Measurements from ENCODE around the gene ATP8B4. TPM values are rescaled to one million over a fixed set of nuclear protein-coding genes. Genes with fewer than 3 reads are reported as not detected.

Gene ATP8B4
- total and polyA plus RNA-seq, 2 of the 8 experiments (the other 6 are each of a cell fraction or from before 2014, with no cell fraction given), result 0.17 to 0.24 TPM

GRCh38 chr15:49817100-49817499 is 301.9 kb downstream of the ATP8B4 start:
- no peak overlapping the region for H2AK5ac ChIP-seq (ENCODE audit: low read depth, low read length)
- H3K79me2 ChIP-seq (ENCODE audit: control insufficient read depth in 1 of 2, insufficient read depth in 2 of 2, low read length in 2 of 2), result no peaks in the 10 kb centered on the region
- no peak overlapping the region for H3K56ac ChIP-seq (replicated peaks; ENCODE audit: insufficient read length, low read depth, low read length)
- H4K8ac ChIP-seq (ENCODE audit: extremely low read depth, insufficient read depth, low read length), result no peak overlapping the region
- FAIRE-seq, result no peak
- H3K27ac ChIP-seq (ENCODE audit: low read depth, low read length), result no peak overlapping the region
- TF ChIP-seq SP4 (IDR thresholded peaks at IDR 0.05; ENCODE audit: low read length) (no peak), RBBP5 (IDR thresholded peaks at IDR 0.05; ENCODE audit: borderline replicate concordance, low read depth, low read length) (no peak), HDAC6 (IDR thresholded peaks at IDR 0.05; ENCODE audit: low read depth, low read length) (no peak), ASH2L (IDR thresholded peaks at IDR 0.05; ENCODE audit: low read length) (no peak), TAF7 (optimal IDR thresholded peaks at IDR 0.05; ENCODE audit: borderline replicate concordance, low read depth, low read length) (no peak), CHD1 (IDR thresholded peaks at IDR 0.05; ENCODE audit: low read depth, low read length) (no peak), FOSL1 (IDR thresholded peaks at IDR 0.05; ENCODE audit: insufficient read depth, low read depth, low read length) (no peak), CTCF (IDR thresholded peaks at IDR 0.05; ENCODE audit: control extremely low read depth in 1 of 3, insufficient read depth in 1 of 3, low read depth in 1 of 3, low read length in 3 of 3) (no peak), SIRT6 (IDR thresholded peaks at IDR 0.05; ENCODE audit: low read length) (no peak), POLR2A (IDR thresholded peaks at IDR 0.05; ENCODE audit: control extremely low read depth in 1 of 2, low read depth in 2 of 2, low read length in 2 of 2) (no peak), MAFK (IDR thresholded peaks at IDR 0.05; ENCODE audit: low read depth, low read length) (no peak), JUN (IDR thresholded peaks at IDR 0.05; ENCODE audit: low read depth, low read length) (no peak), CEBPB (IDR thresholded peaks at IDR 0.05; ENCODE audit: low read depth, low read length) (no peak), CBX8 (IDR thresholded peaks at IDR 0.05; ENCODE audit: borderline replicate concordance, low read depth, low read length) (no peak)
- 83% methylated on average over 2 of the region's 2 CpGs; no CpG with 5 or more reads in 1 of the 2 experiments for WGBS, 2 experiments (ENCODE audit: extremely low coverage in 1 of 2, insufficient coverage in 1 of 2, insufficient read length in 1 of 2, insufficient replicate concordance in 2 of 2, low coverage in 1 of 2, low lambda C conversion rate in 2 of 2, missing lambda C conversion rate in 1 of 2)
- no peak for DNase-seq (ENCODE audit: low read depth in 1 of 2, low spot score in 2 of 2)
- H4K20me1 ChIP-seq (replicated peaks in 1 of 2; ENCODE audit: control insufficient read depth in 1 of 2, insufficient read depth in 2 of 2, low read length in 2 of 2), result no peaks in the 10 kb centered on the region
- H3K23me2 ChIP-seq (ENCODE audit: low read depth, low read length), result no peaks in the 10 kb centered on the region
- no peak overlapping the region for H4K91ac ChIP-seq (replicated peaks; ENCODE audit: insufficient read length, low read length)
- H3K4me1 ChIP-seq (replicated peaks in 1 of 4; ENCODE audit: control insufficient read depth in 3 of 4, insufficient read depth in 4 of 4, low read length in 3 of 4), result no peaks in the 10 kb centered on the region
- H2BK12ac ChIP-seq (ENCODE audit: low read depth, low read length), result no peak overlapping the region
- no peaks in the 10 kb centered on the region for H3K27me3 ChIP-seq (replicated peaks in 1 of 4; ENCODE audit: control insufficient read depth in 3 of 4, extremely low read depth in 1 of 4, insufficient read depth in 3 of 4, low read length in 3 of 4)
- H3K4me2 ChIP-seq (ENCODE audit: insufficient read depth in 1 of 2, low read depth in 2 of 2, low read length in 2 of 2), result no peak overlapping the region
- H3K36me3 ChIP-seq (ENCODE audit: control insufficient read depth in 2 of 4, insufficient read depth in 4 of 4, low read length in 3 of 4), result no peaks in the 10 kb centered on the region
- no peak overlapping the region for H3K14ac ChIP-seq (ENCODE audit: insufficient read length)
- ChIA-PET POLR2A (ENCODE audit: partially characterized antibody) (no interaction called here), CTCF (ENCODE audit: partially characterized antibody) (interaction anchor here (1.0 to 1.5 kb wide), 2 partner anchors 11 to 15 kb away, joined by 3 read pairs; no protein-coding TSS in a partner anchor)
- no peak overlapping the region for H2AFZ ChIP-seq (ENCODE audit: low read length)
- H3K79me1 ChIP-seq (ENCODE audit: low read depth, low read length), result no peaks in the 10 kb centered on the region
- no peak overlapping the region for H4K5ac ChIP-seq (ENCODE audit: insufficient read length, low read depth, low read length)
- H2BK120ac ChIP-seq (replicated peaks; ENCODE audit: low read depth, low read length), result no peak overlapping the region
- no peak overlapping the region for H3K23ac ChIP-seq (ENCODE audit: insufficient read length)
- no peak overlapping the region for H2BK5ac ChIP-seq (ENCODE audit: low read depth, low read length)
- H2BK15ac ChIP-seq (ENCODE audit: low read length), result no peak overlapping the region
- no peak overlapping the region for H3K18ac ChIP-seq (ENCODE audit: extremely low read depth, low read length)
- H3K4ac ChIP-seq (replicated peaks; ENCODE audit: insufficient read length, low read depth, low read length), result no peak overlapping the region
- H2BK20ac ChIP-seq (ENCODE audit: low read length), result no peak overlapping the region
- H3K9me3 ChIP-seq (ENCODE audit: insufficient read depth in 2 of 2, low read depth in 1 of 2, low read length in 1 of 2), result no peaks in the 10 kb centered on the region
- H3K4me3 ChIP-seq (ENCODE audit: extremely low read depth in 1 of 4, insufficient read depth in 2 of 4, low read depth in 3 of 4, low read length in 4 of 4), result no peak overlapping the region
- no peak overlapping the region for H3K9ac ChIP-seq (replicated peaks in 1 of 4; ENCODE audit: extremely low read depth in 1 of 4, low read depth in 3 of 4, low read length in 3 of 4)
